ENCODE measurements around the gene C11orf97. TPM values are rescaled to one million over a fixed set of nuclear protein-coding genes. Genes with fewer than 3 reads are reported as not detected.
A peak's percentile ranks its signal among the peaks of the same experiment; 100 is the strongest.

The C11orf97 gene
- total RNA-seq, 1 experiment from 2014 or later, result not detected

GRCh38 chr11:94521684-94522083 lies 9.4 kb downstream of the C11orf97 start:
- Histone ChIP-seq H3K23ac (ENCODE audit: insufficient read length, low read depth, low read length) (no peak overlapping the region), H3K4me2 (ENCODE audit: insufficient read depth, insufficient read length, low read length) (no peak overlapping the region), H3K9me3 (ENCODE audit: control insufficient read depth, low read depth, low read length) (no peaks in the 10 kb centered on the region), H2BK15ac (ENCODE audit: low read depth, low read length) (no peak overlapping the region), H4K91ac (ENCODE audit: insufficient read length, low read depth, low read length) (no peak overlapping the region), H4K8ac (replicated peaks; ENCODE audit: insufficient read length, low read depth, low read length) (no peak overlapping the region), H2AFZ (ENCODE audit: low read length) (no peak overlapping the region), H3K4ac (ENCODE audit: low read depth, low read length) (no peak overlapping the region), H3K56ac (ENCODE audit: insufficient read length, low read depth, low read length) (no peak overlapping the region), H4K5ac (ENCODE audit: insufficient read length, low read depth, low read length) (no peak overlapping the region), H2BK20ac (ENCODE audit: low read depth, low read length, poor library complexity, severe bottlenecking) (no peak overlapping the region), H3K14ac (ENCODE audit: insufficient read depth, low read length) (no peak overlapping the region), H3K27me3 (ENCODE audit: insufficient read depth, low read length) (no peaks in the 10 kb centered on the region), H3K9ac (ENCODE audit: extremely low read depth, insufficient read length, low read length) (no peak overlapping the region), H2BK120ac (ENCODE audit: low read depth, low read length, poor library complexity, severe bottlenecking) (no peak overlapping the region), H2AK5ac (ENCODE audit: insufficient read length, low read length) (no peak overlapping the region), H3K79me1 (ENCODE audit: insufficient read depth, low read depth, low read length, poor library complexity, severe bottlenecking) (no peaks in the 10 kb centered on the region), H3K4me1 (ENCODE audit: insufficient read depth, low read length) (no peaks in the 10 kb centered on the region), H3K79me2 (ENCODE audit: insufficient read depth, low read length) (no peaks in the 10 kb centered on the region), H3K23me2 (ENCODE audit: insufficient read length, low read depth, low read length, poor library complexity, severe bottlenecking) (no peaks in the 10 kb centered on the region), H3K27ac (ENCODE audit: insufficient read length, low read depth, low read length) (no peak overlapping the region), H2BK5ac (ENCODE audit: insufficient read length, low read length) (no peak overlapping the region), H2BK12ac (ENCODE audit: insufficient read length, low read depth, low read length) (no peak overlapping the region), H4K20me1 (ENCODE audit: control insufficient read depth, insufficient read depth, insufficient read length) (no peaks in the 10 kb centered on the region), H3T11ph (ENCODE audit: low read length) (no peak overlapping the region), H3K18ac (ENCODE audit: insufficient read length, low read depth, low read length) (no peak overlapping the region)
- H3K9me3 Mint-ChIP-seq, result no peaks in the 10 kb centered on the region
- H3K4me3 Mint-ChIP-seq, result no peak overlapping the region
- H3K27me3 Mint-ChIP-seq (ENCODE audit: low read depth), result peaks cover 12% of the 10 kb centered on the region
- no peaks in the 10 kb centered on the region for H3K36me3 Mint-ChIP-seq (ENCODE audit: insufficient read depth in 1 of 3, low read depth in 3 of 3)
- TF ChIP-seq CTCF (conservative IDR thresholded peaks at IDR 0.05), result peak; percentile 71
- no CpG with 5 or more reads among the region's 5 CpGs for WGBS (ENCODE audit: extremely low coverage, insufficient read length, low lambda C conversion rate)
- peaks cover 0 to 3% of the 10 kb centered on the region in 2 experiments; a peak in 2 of 4 replicates for H3K4me1 Mint-ChIP-seq
- peak; percentile 30 for DNase-seq
- H3K27ac Mint-ChIP-seq, result no peak overlapping the region

Measured in H9 (cell line).